RWPE1 (cell line): ENCODE results near the gene LRP1B.

Experiments used
- CTCF ChIA-PET: fragments of 350-600 bp; sonication (Branson Sonifier 250); formaldehyde crosslinking; extraction: SDS; loops from one replicate; lab custom pipeline; 2021; lab: Yijun Ruan, JAX
- POLR2A ChIA-PET: fragments of 400-600 bp; formaldehyde crosslinking; extraction: SDS; loops from one replicate; lab custom pipeline; 2020; ENCODE audit warnings: antibody characterized with exemption; ENCODE audit not compliant: low non-redundant PET; lab: Yijun Ruan, JAX
- DNase-seq: peaks from one replicate; pipeline ENCODE4 v3.0.0; 2012; ENCODE audit warnings: low spot score
- H3K27ac ChIP-seq: fragments of 450-650 bp; 2 replicates; pipeline ENCODE4 v1.5.1; 2017
- TF ChIP-seq, protein P1 (sequence below): fragments of 450-650 bp; conservative IDR thresholded peaks from 2 replicates; pipeline ENCODE4 v1.5.1; 2017; ENCODE audit warnings: low read depth, mild to moderate bottlenecking

The LRP1B gene

DNA sequence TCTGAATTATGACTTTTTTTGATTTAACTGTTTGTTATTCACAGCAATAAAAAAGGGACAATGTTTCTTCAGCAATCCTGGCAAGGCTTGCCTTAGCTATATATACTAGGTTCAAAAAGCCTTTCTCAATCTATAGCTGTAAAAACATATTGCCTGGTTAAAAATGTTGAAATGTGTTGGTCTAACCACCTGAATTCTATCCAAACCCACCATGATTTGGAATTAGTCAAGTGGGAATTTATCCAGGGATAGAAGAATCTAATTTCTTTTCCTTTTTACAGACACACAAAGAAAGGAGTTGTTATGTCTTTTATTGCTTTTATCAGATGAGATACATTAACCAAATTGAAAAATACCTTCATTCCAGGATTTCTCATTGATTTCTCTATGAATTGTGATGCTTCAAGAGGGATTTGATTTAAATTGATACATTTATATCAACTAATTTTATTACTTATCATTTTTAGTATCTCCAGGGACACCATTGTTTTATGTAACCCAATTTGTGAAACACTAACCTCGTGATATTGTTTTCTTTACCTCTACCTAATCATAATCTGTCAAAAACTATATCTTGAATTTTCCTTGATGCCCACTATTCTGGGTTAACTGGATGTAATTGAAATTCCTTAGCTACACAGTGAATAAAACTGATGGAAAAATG lies 88.1 kb downstream of the LRP1B start:
- no peak for DNase-seq
- TF ChIP-seq, protein P1, sequence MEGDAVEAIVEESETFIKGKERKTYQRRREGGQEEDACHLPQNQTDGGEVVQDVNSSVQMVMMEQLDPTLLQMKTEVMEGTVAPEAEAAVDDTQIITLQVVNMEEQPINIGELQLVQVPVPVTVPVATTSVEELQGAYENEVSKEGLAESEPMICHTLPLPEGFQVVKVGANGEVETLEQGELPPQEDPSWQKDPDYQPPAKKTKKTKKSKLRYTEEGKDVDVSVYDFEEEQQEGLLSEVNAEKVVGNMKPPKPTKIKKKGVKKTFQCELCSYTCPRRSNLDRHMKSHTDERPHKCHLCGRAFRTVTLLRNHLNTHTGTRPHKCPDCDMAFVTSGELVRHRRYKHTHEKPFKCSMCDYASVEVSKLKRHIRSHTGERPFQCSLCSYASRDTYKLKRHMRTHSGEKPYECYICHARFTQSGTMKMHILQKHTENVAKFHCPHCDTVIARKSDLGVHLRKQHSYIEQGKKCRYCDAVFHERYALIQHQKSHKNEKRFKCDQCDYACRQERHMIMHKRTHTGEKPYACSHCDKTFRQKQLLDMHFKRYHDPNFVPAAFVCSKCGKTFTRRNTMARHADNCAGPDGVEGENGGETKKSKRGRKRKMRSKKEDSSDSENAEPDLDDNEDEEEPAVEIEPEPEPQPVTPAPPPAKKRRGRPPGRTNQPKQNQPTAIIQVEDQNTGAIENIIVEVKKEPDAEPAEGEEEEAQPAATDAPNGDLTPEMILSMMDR, result no peak
- no peak overlapping the region for H3K27ac ChIP-seq
- ChIA-PET POLR2A (no interaction called here), CTCF (interaction anchor here (0.6 kb wide), 1 partner anchor 10 kb away, joined by 4 read pairs; no protein-coding TSS in a partner anchor)

DNA sequence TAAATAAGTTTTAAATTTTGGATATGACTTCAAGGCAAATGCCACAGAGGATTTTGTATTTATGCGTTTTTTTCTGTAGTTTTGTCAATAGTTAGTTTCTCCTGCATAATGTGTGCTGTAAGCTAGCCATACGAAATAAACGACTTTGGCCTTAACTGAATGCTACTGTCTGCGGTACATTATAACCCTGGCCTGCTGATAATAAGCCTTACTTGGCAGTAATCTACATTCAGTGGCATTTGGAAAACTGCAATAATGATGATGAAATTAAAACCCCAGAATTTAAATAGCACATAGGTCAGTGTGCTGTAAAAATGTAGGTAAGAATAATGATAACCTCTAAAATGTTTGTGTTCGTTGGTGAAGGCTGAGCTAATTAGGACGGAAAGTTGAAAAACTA lies 88.8 kb downstream of the LRP1B start:
- DNase-seq, result no peak
- CTCF ChIA-PET, result no interaction called here
- POLR2A ChIA-PET, result no interaction called here
- TF ChIP-seq, protein P1, result no peak
- no peak overlapping the region for H3K27ac ChIP-seq

DNA sequence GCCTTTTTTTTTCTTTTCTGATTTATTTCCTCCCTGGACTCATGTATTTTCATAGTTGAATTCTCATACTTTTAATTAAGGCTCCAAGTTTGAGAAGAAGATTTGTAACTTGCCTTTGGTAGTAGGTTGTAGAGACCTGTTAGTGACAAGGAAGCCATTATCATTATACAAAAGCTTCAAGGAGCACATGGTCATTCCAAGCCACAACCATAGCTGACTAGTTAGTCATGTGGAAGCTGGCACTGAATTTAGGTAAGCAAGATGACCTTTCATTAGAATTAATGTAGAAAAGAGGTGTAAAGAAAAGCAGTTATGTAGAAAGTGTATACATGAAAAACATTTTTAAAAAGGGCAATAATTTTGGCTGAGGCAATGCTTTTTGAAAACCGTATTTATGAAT lies 89.7 kb downstream of the LRP1B start:
- no peak for DNase-seq
- TF ChIP-seq, protein P1, result no peak
- CTCF ChIA-PET, result no interaction called here
- H3K27ac ChIP-seq, result no peak overlapping the region
- POLR2A ChIA-PET, result no interaction called here

DNA sequence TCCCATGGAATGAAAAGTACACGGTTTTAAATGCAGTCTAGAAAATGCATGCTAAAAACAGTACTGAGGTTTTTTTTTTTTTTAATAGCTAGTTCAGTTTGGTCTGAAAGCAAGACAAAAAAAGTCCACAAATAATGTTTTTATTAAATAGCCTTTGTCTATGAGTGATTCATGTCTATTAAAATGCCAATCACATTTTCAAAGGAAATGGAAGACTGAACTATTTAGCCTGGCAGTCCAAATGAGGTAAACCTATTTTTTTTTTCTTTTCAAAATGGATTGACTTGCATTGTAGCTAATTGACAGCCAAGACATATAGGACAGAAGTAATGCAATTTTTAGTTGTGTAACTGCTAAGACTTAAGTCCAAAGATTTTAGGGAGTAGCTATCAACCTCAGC lies 90.3 kb downstream of the LRP1B start:
- TF ChIP-seq, protein P1, result no peak
- ChIA-PET CTCF (no interaction called here), POLR2A (no interaction called here)
- H3K27ac ChIP-seq, result no peak overlapping the region
- no peak for DNase-seq

DNA sequence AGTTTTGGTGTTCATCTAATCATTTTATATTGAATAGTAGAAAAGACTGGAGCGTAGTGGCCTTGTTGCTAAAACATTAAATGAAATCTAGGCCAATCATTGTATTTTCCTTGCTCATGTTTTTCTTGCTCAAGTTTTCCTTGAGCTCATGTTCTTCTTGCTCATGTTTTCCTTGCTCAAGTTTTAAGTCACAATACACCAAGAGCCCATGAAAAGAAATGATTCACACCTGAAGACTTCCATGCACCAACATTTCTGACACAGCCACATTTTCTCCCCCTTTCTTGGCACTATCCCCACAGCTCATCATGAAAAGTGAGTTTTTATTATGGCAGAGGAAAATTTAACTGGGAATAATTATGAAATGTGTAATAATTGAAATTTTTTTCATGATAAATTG lies 92.0 kb downstream of the LRP1B start:
- no peak overlapping the region for H3K27ac ChIP-seq
- TF ChIP-seq, protein P1, result no peak
- ChIA-PET CTCF (interaction anchor here (0.6 kb wide), 1 partner anchor 1114 kb away, joined by 3 read pairs; no protein-coding TSS in a partner anchor), POLR2A (no interaction called here)
- no peak for DNase-seq

DNA sequence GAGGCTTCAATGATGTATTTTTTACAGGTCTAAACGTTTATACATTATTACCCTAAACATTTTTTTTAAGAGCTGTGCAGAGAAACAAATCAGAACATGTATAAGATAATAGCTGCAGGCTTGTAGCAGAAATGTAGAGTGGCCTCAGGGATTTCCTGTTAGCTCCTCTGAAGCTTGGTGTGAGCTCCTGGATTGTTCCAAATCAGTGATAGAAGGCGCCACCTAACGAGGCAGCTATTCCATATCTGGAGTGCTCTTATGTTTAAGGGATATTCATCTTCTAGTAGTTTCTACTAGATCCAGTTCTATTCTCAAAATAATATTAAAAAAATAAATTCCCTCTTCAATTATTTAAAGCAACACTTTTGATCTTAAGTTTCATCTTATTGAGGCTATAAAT lies 93.1 kb downstream of the LRP1B start:
- TF ChIP-seq, protein P1, result no peak
- POLR2A ChIA-PET, result no interaction called here
- DNase-seq, result no peak
- CTCF ChIA-PET, result no interaction called here
- H3K27ac ChIP-seq, result no peak overlapping the region
